ENCODE measurements around the gene AFF2. TPM values are rescaled to one million over a fixed set of nuclear protein-coding genes. Genes with fewer than 3 reads are reported as not detected.

The AFF2 gene
- total and polyA plus RNA-seq, 8 donors: 0.04 to 0.93 (median 0.41) TPM

DNA sequence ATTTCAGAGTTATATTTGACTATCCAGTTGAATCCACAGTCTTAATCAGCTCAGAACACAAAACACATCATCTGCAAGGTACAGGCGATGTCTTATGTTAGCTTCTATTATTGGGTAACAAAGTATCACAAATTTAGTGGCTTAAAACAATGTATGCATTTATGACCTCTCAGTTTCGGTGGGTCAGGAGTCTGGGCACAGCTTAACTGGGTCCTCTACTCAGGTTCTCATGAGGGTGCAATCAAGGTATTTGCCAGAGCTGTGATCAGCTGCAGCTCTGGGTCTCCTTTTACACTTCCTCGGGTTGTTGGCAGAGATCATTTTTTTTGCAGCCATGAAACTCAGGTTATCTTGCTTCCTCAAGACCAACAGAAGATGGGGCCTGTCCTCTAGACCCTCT is 505.8 kb downstream of the AFF2 start:
- 64 to 65% methylated on average over 3 of the region's 3 CpGs for WGBS, 2 donors
- FAIRE-seq: no peak
- no peak overlapping the region for H3K27ac ChIP-seq

DNA sequence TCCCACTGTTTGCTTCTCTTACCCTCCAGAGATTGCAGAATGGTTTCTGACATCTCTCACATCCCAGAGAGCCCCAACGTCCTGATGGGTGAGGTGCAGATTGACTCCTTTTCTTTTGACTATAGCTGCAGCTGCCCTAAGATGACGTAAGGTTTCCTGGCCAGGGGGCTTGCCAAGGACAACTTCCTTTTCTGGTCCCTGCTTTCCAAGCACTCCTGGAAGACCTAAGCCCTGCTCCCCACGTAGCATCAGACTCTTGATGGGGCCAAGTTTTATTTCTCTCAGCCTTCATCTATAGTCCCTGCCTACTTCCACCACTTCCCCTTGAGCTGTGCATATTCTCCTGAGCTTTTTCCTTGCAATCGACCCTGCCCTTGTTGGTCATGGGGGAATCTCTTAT is 507.0 kb downstream of the AFF2 start:
- no peaks in the 10 kb centered on the region for H3K9me3 ChIP-seq
- no peaks in the 10 kb centered on the region for H3K27me3 ChIP-seq
- H3K36me3 ChIP-seq: no peaks in the 10 kb centered on the region
- FAIRE-seq (no peak), ATAC-seq (no peak), DNase-seq (no peak)
- TF ChIP-seq, protein P1, sequence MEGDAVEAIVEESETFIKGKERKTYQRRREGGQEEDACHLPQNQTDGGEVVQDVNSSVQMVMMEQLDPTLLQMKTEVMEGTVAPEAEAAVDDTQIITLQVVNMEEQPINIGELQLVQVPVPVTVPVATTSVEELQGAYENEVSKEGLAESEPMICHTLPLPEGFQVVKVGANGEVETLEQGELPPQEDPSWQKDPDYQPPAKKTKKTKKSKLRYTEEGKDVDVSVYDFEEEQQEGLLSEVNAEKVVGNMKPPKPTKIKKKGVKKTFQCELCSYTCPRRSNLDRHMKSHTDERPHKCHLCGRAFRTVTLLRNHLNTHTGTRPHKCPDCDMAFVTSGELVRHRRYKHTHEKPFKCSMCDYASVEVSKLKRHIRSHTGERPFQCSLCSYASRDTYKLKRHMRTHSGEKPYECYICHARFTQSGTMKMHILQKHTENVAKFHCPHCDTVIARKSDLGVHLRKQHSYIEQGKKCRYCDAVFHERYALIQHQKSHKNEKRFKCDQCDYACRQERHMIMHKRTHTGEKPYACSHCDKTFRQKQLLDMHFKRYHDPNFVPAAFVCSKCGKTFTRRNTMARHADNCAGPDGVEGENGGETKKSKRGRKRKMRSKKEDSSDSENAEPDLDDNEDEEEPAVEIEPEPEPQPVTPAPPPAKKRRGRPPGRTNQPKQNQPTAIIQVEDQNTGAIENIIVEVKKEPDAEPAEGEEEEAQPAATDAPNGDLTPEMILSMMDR (IDR thresholded peaks at IDR 0.05): no peak
- H3K4me1 ChIP-seq: no peaks in the 10 kb centered on the region
- intact Hi-C loops (cut with DNase I): no loop called here
- WGBS, 2 donors: 35 to 39% methylated on average over 4 of the region's 4 CpGs
- no peak overlapping the region for H3K27ac ChIP-seq
- no peak overlapping the region for H3K4me3 ChIP-seq

More for the DNA sequence above, 505.8 kb downstream of the AFF2 start:
- ATAC-seq (no peak), DNase-seq (no peak)
- Histone ChIP-seq H3K9me3 (no peaks in the 10 kb centered on the region), H3K36me3 (no peaks in the 10 kb centered on the region), H3K4me1 (no peaks in the 10 kb centered on the region), H3K27me3 (no peaks in the 10 kb centered on the region), H3K4me3 (no peak overlapping the region)
- intact Hi-C loops (cut with DNase I): no loop called here
- TF ChIP-seq, protein P1 (IDR thresholded peaks at IDR 0.05): no peak

DNA sequence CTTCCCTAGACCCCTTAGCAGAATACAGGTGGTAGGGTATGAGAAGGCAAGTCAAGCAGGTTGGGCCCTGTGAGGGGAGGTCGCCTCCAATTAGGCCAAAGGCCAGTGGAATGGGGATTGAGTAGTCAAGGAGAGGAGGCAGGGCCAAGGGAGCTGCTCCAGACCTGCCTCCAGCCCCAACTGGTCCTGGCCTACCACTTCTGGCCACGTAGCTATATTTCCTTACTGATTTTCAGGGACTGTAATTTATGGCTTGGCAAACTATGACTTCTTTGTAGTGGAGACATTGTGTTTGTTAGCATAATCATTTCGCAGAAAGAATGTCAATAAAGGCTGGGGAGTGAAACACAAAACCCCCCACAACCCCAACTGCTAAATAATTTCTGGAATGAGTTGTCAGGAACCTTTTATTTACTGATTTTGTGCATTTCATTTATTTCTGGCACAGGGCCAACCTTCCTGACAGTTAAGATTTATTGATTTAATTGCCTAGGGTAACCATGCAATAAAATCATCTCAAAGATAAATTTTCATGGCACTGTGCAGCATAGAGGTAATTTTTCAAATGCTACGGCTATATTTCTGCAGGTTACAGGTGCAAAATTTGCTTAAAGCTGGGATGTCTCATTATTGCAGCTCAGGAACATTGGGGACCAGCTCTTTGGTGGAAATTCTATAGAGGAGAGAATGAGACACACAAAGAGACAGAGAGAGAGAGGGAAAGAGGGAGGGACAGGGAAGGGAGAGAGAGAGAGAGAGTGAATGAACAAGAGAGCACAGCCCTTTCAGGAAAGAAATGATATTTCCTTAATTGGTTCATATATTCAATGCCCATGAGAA is 509.8 kb downstream of the AFF2 start:
- no peaks in the 10 kb centered on the region for H3K36me3 ChIP-seq
- H3K9me3 ChIP-seq: no peaks in the 10 kb centered on the region
- no peak overlapping the region for H3K27ac ChIP-seq
- no peaks in the 10 kb centered on the region for H3K4me1 ChIP-seq
- no peak for FAIRE-seq
- H3K27me3 ChIP-seq: peaks cover 0 to 10% (median 0%) of the 10 kb centered on the region in 4 donors
- DNase-seq: peak in 1 of 6 donors; percentile 11
- 23 to 31% methylated on average over 4 of the region's 4 CpGs for WGBS, 2 donors
- intact Hi-C loops (cut with DNase I): no loop called here
- TF ChIP-seq, protein P1 (IDR thresholded peaks at IDR 0.05): no peak
- ATAC-seq: peak in 3 of 4 donors; percentile 41 to 68 (median 56)
- no peak overlapping the region for H3K4me3 ChIP-seq

DNA sequence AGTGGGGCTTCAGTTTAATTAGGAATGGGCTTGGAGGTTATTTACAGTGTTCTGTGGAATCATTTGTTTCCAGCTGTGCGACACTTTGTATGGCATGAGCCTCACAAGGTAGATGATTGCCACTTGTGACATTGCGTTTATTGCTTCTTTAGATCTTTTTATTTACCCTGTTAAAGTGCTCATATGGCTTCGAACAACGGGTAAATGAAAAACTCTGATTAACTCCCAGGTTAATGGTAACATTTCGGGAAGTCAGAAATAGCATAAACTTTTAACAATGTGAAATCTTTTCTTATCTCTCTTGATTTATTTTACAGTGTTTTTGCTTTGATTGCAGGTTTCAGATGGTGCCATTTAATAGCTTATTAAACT is 510.4 kb downstream of the AFF2 start:
- WGBS, 2 donors: 26 to 29% methylated on average over 5 of the region's 5 CpGs
- DNase-seq (no peak), ATAC-seq (no peak), FAIRE-seq (no peak)
- Histone ChIP-seq H3K4me1 (no peaks in the 10 kb centered on the region), H3K36me3 (no peaks in the 10 kb centered on the region), H3K27me3 (peaks cover 0 to 16% (median 0%) of the 10 kb centered on the region in 4 donors), H3K9me3 (no peaks in the 10 kb centered on the region), H3K4me3 (no peak overlapping the region), H3K27ac (no peak overlapping the region)
- TF ChIP-seq, protein P1 (IDR thresholded peaks at IDR 0.05): no peak
- intact Hi-C loops (cut with DNase I): no loop called here

DNA sequence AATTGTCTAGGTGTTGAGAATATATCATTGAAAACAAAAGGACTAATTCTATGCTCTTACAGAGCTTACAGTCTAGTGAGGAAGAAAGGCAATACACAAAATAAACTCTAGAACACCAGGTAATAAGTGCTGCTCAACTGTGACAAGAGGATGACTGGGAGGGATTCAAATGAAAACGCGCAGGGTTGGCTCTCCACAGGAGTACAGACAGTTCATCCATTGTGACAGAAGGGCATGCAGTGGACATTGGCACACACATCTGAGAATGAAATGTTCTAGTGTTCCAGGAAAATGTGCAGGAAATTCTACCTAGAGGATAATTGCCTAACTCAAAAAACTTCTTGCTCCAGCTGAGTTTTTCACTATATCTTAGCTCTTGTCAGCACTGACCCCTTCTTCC is 512.7 kb downstream of the AFF2 start:
- H3K4me3 ChIP-seq: no peak overlapping the region
- intact Hi-C loops (cut with DNase I): no loop called here
- no peak overlapping the region for H3K27ac ChIP-seq
- TF ChIP-seq, protein P1 (IDR thresholded peaks at IDR 0.05): no peak
- no peaks in the 10 kb centered on the region for H3K4me1 ChIP-seq
- H3K27me3 ChIP-seq: peaks cover 0 to 19% (median 0%) of the 10 kb centered on the region in 4 donors
- no peak for ATAC-seq
- no peak for DNase-seq
- H3K36me3 ChIP-seq: no peaks in the 10 kb centered on the region
- WGBS, 2 donors: 60 to 67% methylated on average over 2 of the region's 2 CpGs
- H3K9me3 ChIP-seq: no peaks in the 10 kb centered on the region
- no peak for FAIRE-seq
